ENCODE results near the gene ATXN7. TPM values are rescaled to one million over a fixed set of nuclear protein-coding genes. Genes with fewer than 3 reads are reported as not detected.

ATXN7 gene
- total RNA-seq, 4 donors from 2014 or later, result 3.3 to 42.5 (median 17.9) TPM

GRCh38 chr3:64023861-64024223, 160.2 kb downstream of the ATXN7 start:
- no peak for TF ChIP-seq POLR2A (IDR thresholded peaks at IDR 0.05)
- no peak for DNase-seq
- no peaks in the 10 kb centered on the region for H3K9me3 ChIP-seq
- no peaks in the 10 kb centered on the region for H3K27me3 ChIP-seq
- intact Hi-C loops (cut with DNase I; ENCODE audit: low total_unique reads), result loop anchor here (10.0 kb wide), 1 partner anchor 461 kb away; no protein-coding TSS in a partner anchor
- no peaks in the 10 kb centered on the region for H3K36me3 ChIP-seq
- peak overlapping the region in 1 of 2 donors; percentile 67 for H3K4me3 ChIP-seq
- peaks cover 0 to 5% of the 10 kb centered on the region in 2 donors for H3K4me1 ChIP-seq
- H3K27ac ChIP-seq, result peak overlapping the region; percentile 81 to 82

GRCh38 chr3:64026346-64026745, 162.7 kb downstream of the ATXN7 start:
- no peak for DNase-seq
- Histone ChIP-seq H3K4me3 (no peak overlapping the region), H3K27ac (no peak overlapping the region), H3K4me1 (peaks cover 0 to under 1% of the 10 kb centered on the region in 2 donors), H3K27me3 (no peaks in the 10 kb centered on the region), H3K36me3 (no peaks in the 10 kb centered on the region), H3K9me3 (no peaks in the 10 kb centered on the region)
- TF ChIP-seq CTCF (IDR thresholded peaks at IDR 0.05), result no peak
- TF ChIP-seq POLR2A (IDR thresholded peaks at IDR 0.05), result no peak
- intact Hi-C loops (cut with DNase I; ENCODE audit: low total_unique reads), result loop anchor here (10.0 kb wide), 1 partner anchor 458 kb away; no protein-coding TSS in a partner anchor

GRCh38 chr3:64027658-64028057, 164.0 kb downstream of the ATXN7 start:
- H3K27me3 ChIP-seq, result no peaks in the 10 kb centered on the region
- H3K4me1 ChIP-seq, result peaks cover 0 to 2% of the 10 kb centered on the region in 2 donors
- intact Hi-C loops (cut with DNase I; ENCODE audit: low total_unique reads), result loop anchor here (10.0 kb wide), 1 partner anchor 457 kb away; no protein-coding TSS in a partner anchor

GRCh38 chr3:64028754-64029153, 165.1 kb downstream of the ATXN7 start:
- no peaks in the 10 kb centered on the region for H3K27me3 ChIP-seq
- no peaks in the 10 kb centered on the region for H3K9me3 ChIP-seq
- DNase-seq, result no peak
- H3K4me1 ChIP-seq, result peaks cover 0 to 6% of the 10 kb centered on the region in 2 donors
- H3K4me3 ChIP-seq, result no peak overlapping the region
- no peak overlapping the region for H3K27ac ChIP-seq
- H3K36me3 ChIP-seq, result no peaks in the 10 kb centered on the region
- TF ChIP-seq POLR2A (IDR thresholded peaks at IDR 0.05) (no peak), CTCF (IDR thresholded peaks at IDR 0.05) (no peak)
- intact Hi-C loops (cut with DNase I; ENCODE audit: low total_unique reads), result loop anchor here (10.0 kb wide), 1 partner anchor 456 kb away; no protein-coding TSS in a partner anchor

More at GRCh38 chr3:64027658-64028057, 164.0 kb downstream of the ATXN7 start:
- Histone ChIP-seq H3K27ac (peak overlapping the region in 1 of 2 donors; percentile 45), H3K9me3 (no peaks in the 10 kb centered on the region), H3K36me3 (no peaks in the 10 kb centered on the region), H3K4me3 (no peak overlapping the region)
- DNase-seq, result no peak
- TF ChIP-seq CTCF (IDR thresholded peaks at IDR 0.05), result no peak
- TF ChIP-seq POLR2A (IDR thresholded peaks at IDR 0.05), result no peak

GRCh38 chr3:64029287-64029686, 165.6 kb downstream of the ATXN7 start:
- Histone ChIP-seq H3K9me3 (no peaks in the 10 kb centered on the region), H3K36me3 (no peaks in the 10 kb centered on the region), H3K4me1 (peaks cover 0 to 6% of the 10 kb centered on the region in 2 donors), H3K27ac (no peak overlapping the region), H3K27me3 (no peaks in the 10 kb centered on the region), H3K4me3 (no peak overlapping the region)
- no peak for DNase-seq
- TF ChIP-seq CTCF (IDR thresholded peaks at IDR 0.05), result no peak
- no peak for TF ChIP-seq POLR2A (IDR thresholded peaks at IDR 0.05)
- intact Hi-C loops (cut with DNase I; ENCODE audit: low total_unique reads), result loop anchor here (10.0 kb wide), 1 partner anchor 456 kb away; no protein-coding TSS in a partner anchor
